Activated naive CD8-positive, alpha-beta T cell treated with anti-CD3 and anti-CD28 coated beads for 36 hours (primary cell): Measurements from ENCODE around the gene PRELID1. TPM values are rescaled to one million over a fixed set of nuclear protein-coding genes. Genes with fewer than 3 reads are reported as not detected.
"Not testable (repeated sequence)": the region's sequence is repeated elsewhere in the genome, so short reads cannot be mapped to it uniquely, and the experiment has no call there.

Experiments used
- DNase-seq: peaks from one replicate; pipeline ENCODE4 v3.0.0; 2021
- H3K27ac Mint-ChIP-seq: one replicate; pipeline ENCODE4 v1.8.0; 2022; ENCODE audit warnings: mild to moderate bottlenecking, moderate library complexity, mixed read lengths
- H3K27me3 Mint-ChIP-seq: one replicate; pipeline ENCODE4 v1.8.0; 2022; ENCODE audit warnings: mild to moderate bottlenecking, mixed read lengths
- H3K36me3 Mint-ChIP-seq: one replicate; pipeline ENCODE4 v1.8.0; 2021; ENCODE audit warnings: mild to moderate bottlenecking, mixed read lengths
- H3K4me1 Mint-ChIP-seq: one replicate; pipeline ENCODE4 v1.8.0; 2021; ENCODE audit warnings: mixed read lengths
- H3K4me3 Mint-ChIP-seq: one replicate; pipeline ENCODE4 v1.8.0; 2022; ENCODE audit warnings: mild to moderate bottlenecking, moderate library complexity, mixed read lengths
- H3K9me3 Mint-ChIP-seq: one replicate; pipeline ENCODE4 v1.8.0; 2022; ENCODE audit warnings: mixed read lengths
- total RNA-seq, 2 experiments: library from RNA; stranded (reverse); gene quantifications; one replicate each; pipeline ENCODE4 v1.2.3, GENCODE V29; 2021

Gene PRELID1
- total RNA-seq, 2 experiments from 2014 or later, result 311 to 315 TPM

DNA sequence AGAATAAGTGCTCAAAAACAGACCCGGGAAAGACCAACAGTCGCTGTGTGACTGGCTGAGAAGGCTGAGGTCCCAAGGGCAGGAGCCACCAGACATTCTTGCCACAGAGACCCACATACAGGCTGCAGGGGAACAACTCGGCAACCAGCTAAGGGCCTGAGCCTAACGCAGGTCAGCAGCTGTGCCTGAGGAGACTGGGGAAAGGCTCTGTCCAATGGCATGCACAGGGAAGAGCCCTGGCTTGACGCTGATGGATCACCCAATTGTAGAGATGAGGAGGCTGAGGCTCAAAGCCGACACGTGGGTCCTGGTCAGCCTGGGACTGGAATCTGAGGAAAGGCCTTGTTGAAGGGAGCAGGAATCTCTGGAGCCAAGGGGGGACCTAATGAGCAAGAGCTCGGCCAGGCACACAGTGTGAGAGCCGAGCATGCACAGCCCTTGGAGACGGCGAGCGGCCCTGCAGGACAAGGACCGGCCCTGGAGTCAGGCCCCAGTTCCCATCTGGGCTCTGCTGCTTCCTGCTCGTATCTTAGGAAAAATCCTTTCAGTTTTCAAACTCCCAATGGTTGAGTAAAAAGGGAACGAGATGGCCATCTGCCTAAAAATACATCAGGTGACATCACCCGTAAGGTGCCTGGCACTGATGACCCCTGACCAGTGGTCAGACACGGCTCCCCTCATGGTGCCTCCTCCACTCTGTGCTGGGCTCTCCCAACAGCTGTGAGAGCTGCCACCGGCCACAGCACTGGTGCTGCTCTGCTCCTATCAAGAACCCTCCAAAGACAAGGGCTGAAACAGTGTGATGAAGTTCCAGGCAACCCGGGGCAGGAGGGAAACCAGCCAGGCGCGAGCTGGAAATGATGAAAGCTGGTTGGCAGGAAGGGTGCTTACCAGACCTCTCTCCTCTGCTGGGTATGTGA, 31.4 kb downstream of the PRELID1 start:
- H3K27me3 Mint-ChIP-seq, result no peaks in the 10 kb centered on the region
- H3K4me1 Mint-ChIP-seq, result peaks cover 2% of the 10 kb centered on the region
- no peak overlapping the region for H3K4me3 Mint-ChIP-seq
- H3K9me3 Mint-ChIP-seq, result no peaks in the 10 kb centered on the region
- H3K27ac Mint-ChIP-seq, result no peak overlapping the region
- H3K36me3 Mint-ChIP-seq, result peaks cover 27% of the 10 kb centered on the region
- no peak for DNase-seq

GRCh38 chr5:177335701-177336065, 32.1 kb downstream of the PRELID1 start:
- DNase-seq, result no peak
- Mint-ChIP-seq H3K4me3 (no peak overlapping the region), H3K9me3 (no peaks in the 10 kb centered on the region), H3K27me3 (no peaks in the 10 kb centered on the region), H3K36me3 (peaks cover 29% of the 10 kb centered on the region), H3K4me1 (peaks cover 2% of the 10 kb centered on the region), H3K27ac (no peak overlapping the region)

- Mint-ChIP-seq H3K27ac (no peak overlapping the region), H3K36me3 (peaks cover 28% of the 10 kb centered on the region), H3K9me3 (no peaks in the 10 kb centered on the region), H3K4me3 (no peak overlapping the region), H3K4me1 (peaks cover 2% of the 10 kb centered on the region), H3K27me3 (no peaks in the 10 kb centered on the region)
- DNase-seq, result peak; percentile 46
These were observed 32.5 kb downstream of the PRELID1 start for GRCh38 chr5:177336112-177336511.

- H3K4me3 Mint-ChIP-seq, result no peak overlapping the region
- H3K27me3 Mint-ChIP-seq, result no peaks in the 10 kb centered on the region
- peaks cover 4% of the 10 kb centered on the region for H3K4me1 Mint-ChIP-seq
- no peak overlapping the region for H3K27ac Mint-ChIP-seq
- no peaks in the 10 kb centered on the region for H3K9me3 Mint-ChIP-seq
- H3K36me3 Mint-ChIP-seq, result peaks cover 35% of the 10 kb centered on the region
- no peak for DNase-seq
These were observed 33.2 kb downstream of the PRELID1 start for GRCh38 chr5:177336603-177337494.

DNA sequence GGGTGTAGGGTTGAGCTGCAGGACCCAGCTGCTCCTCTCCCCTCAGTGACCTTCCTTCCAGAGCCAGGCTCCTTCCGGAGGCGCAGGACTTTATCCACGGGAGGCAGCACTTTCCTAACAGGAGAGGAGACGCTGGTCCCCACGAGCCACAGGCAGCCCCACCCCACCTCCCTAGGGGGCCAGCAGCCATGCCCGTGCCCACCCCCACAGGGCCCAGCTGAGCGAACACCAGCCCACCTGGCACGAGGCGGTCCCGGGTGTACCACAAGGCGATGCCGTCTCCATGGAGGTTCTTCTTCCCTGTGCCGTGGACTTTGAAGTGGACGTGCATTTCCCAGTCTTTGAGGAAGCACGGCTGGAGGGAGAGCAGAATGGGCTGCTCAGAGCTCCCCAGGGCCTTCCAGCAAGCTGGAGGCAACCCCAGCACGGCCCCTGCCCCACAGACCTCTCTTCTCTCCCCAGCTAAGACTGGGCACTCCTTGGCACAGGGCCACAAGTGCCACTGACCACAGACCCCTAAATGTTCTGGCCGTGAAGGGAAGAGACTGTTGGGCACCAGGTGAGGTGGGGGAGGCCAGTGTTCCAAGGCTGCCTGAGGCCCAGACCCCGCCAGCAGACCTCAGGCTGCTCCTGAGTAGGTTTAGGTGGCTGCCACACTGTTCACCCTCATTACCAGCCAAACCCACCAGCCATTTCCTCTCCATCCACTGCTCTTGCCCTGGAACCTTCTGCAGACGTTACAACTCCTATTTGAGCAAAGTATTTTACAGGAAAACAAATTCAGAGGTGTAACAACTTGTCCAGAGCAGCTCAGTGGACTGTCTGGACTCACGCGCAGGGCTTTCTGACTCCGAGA, 34.9 kb downstream of the PRELID1 start:
- H3K9me3 Mint-ChIP-seq, result no peaks in the 10 kb centered on the region
- DNase-seq, result no peak
- no peak overlapping the region for H3K27ac Mint-ChIP-seq
- H3K4me1 Mint-ChIP-seq, result peaks cover 6% of the 10 kb centered on the region
- H3K4me3 Mint-ChIP-seq, result no peak overlapping the region
- peaks cover 38% of the 10 kb centered on the region for H3K36me3 Mint-ChIP-seq
- no peaks in the 10 kb centered on the region for H3K27me3 Mint-ChIP-seq

GRCh38 chr5:177339107-177339638, 35.6 kb downstream of the PRELID1 start:
- H3K27ac Mint-ChIP-seq, result no peak overlapping the region
- H3K36me3 Mint-ChIP-seq, result peaks cover 34% of the 10 kb centered on the region
- no peaks in the 10 kb centered on the region for H3K9me3 Mint-ChIP-seq
- peaks cover 9% of the 10 kb centered on the region for H3K4me1 Mint-ChIP-seq
- H3K27me3 Mint-ChIP-seq, result no peaks in the 10 kb centered on the region
- no peak for DNase-seq
- H3K4me3 Mint-ChIP-seq, result no peak overlapping the region

DNA sequence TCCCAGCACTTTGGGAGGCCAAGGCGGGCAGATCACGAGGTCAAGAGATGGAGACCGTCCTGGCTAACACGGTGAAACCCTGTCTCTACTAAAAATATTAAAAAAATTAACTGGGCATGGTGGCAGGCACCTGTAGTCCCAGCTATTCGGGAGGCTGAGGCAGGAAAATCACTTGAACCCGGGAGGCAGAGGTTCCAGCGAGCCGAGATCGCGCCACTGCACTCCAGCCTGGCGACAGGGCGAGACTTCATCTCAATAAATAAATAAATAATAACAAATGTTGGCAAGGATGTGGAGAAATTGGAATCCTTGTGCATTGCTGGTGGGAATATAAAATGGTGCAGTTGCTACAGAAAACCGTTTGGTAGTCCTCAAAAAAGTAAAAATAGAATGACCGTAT, 39.4 kb downstream of the PRELID1 start:
- peaks cover 25% of the 10 kb centered on the region for H3K36me3 Mint-ChIP-seq
- not testable (repeated sequence) for H3K4me3 Mint-ChIP-seq, H3K9me3 Mint-ChIP-seq, H3K27me3 Mint-ChIP-seq, DNase-seq, H3K27ac Mint-ChIP-seq
- H3K4me1 Mint-ChIP-seq, result peaks cover 19% of the 10 kb centered on the region

DNA sequence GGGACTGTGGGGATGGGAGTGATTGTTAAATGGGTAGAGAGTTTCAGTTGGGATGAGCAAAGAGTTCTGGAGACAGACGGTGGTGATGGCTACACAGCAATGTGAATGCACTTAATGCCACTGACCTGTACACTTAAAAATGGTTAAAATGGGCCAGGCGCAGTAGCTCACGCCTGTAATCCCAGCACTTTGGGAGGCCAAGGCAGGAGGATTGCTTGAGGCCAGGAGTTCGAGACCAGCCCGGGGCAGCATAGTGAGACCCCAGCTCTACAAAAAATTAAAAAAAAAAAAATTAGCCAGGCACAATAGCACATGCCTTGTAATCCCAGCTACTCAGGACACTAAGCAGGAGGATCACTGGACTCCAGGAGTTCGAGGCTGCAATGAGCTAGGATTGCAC, 40.2 kb downstream of the PRELID1 start:
- Mint-ChIP-seq H3K36me3 (peaks cover 25% of the 10 kb centered on the region), H3K4me1 (peaks cover 19% of the 10 kb centered on the region), H3K9me3 (no peaks in the 10 kb centered on the region), H3K4me3 (no peak overlapping the region), H3K27ac (no peak overlapping the region), H3K27me3 (no peaks in the 10 kb centered on the region)
- no peak for DNase-seq

DNA sequence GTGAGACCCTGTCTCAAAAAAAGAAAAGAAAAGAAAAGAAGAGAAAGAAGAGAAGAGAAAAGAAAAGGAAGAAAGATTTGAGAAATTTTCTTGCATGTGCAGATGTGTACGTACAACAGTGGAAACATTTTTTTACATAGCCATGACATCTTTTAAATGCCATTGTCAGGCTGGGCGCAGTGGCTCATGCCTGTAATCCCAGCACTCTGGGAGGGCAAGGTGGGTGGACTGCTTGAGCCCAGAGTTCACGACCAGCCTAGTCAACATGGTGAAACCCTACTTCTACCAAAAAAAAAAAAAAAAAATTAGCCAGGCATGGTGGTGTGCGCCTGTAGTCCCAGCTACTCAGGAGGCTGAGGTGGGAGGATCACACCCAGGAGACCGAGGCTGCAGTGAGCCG, 41.3 kb downstream of the PRELID1 start:
- H3K4me3 Mint-ChIP-seq, result no peak overlapping the region
- H3K27ac Mint-ChIP-seq, result no peak overlapping the region
- no peaks in the 10 kb centered on the region for H3K27me3 Mint-ChIP-seq
- peaks cover 26% of the 10 kb centered on the region for H3K4me1 Mint-ChIP-seq
- H3K9me3 Mint-ChIP-seq, result no peaks in the 10 kb centered on the region
- peaks cover 22% of the 10 kb centered on the region for H3K36me3 Mint-ChIP-seq
- DNase-seq, result no peak

DNA sequence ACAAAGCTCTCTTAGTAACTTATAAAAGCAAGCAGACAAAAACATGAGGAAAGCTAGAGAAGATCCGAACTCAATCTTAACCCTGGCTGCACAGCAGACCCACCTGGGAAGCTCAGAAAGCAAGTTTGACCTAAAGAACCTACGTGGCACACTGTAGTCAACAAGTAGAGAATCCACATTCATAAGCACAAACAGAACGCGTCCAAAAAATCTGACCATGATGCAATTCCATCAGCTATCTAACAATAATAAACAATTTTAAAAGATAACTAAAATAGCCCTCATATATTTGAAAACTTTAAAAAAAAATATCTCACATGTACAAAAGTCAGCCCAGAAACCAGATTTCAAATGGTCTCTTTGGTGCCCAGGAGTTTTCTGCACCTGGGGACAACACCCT, 43.2 kb downstream of the PRELID1 start:
- H3K36me3 Mint-ChIP-seq, result peaks cover 11% of the 10 kb centered on the region
- no peak overlapping the region for H3K4me3 Mint-ChIP-seq

GRCh38 chr5:177347699-177348098, 44.1 kb downstream of the PRELID1 start:
- Mint-ChIP-seq H3K4me3 (no peak overlapping the region), H3K27me3 (no peaks in the 10 kb centered on the region)

More for the DNA sequence above, 43.2 kb downstream of the PRELID1 start:
- Mint-ChIP-seq H3K4me1 (peaks cover 32% of the 10 kb centered on the region), H3K27ac (peak overlapping the region; percentile 61), H3K27me3 (no peaks in the 10 kb centered on the region), H3K9me3 (no peaks in the 10 kb centered on the region)
- DNase-seq, result no peak

GRCh38 chr5:177349362-177349647, 45.7 kb downstream of the PRELID1 start:
- H3K4me1 Mint-ChIP-seq, result peaks cover 31% of the 10 kb centered on the region
- peak overlapping the region; percentile 97 for H3K4me3 Mint-ChIP-seq
- no peak for DNase-seq
- peak overlapping the region; percentile 11 for H3K27ac Mint-ChIP-seq
- H3K27me3 Mint-ChIP-seq, result no peaks in the 10 kb centered on the region
- H3K36me3 Mint-ChIP-seq, result peaks cover 5% of the 10 kb centered on the region
- H3K9me3 Mint-ChIP-seq, result no peaks in the 10 kb centered on the region

More at GRCh38 chr5:177347699-177348098, 44.1 kb downstream of the PRELID1 start:
- Mint-ChIP-seq H3K9me3 (no peaks in the 10 kb centered on the region), H3K36me3 (peaks cover 10% of the 10 kb centered on the region), H3K4me1 (peaks cover 36% of the 10 kb centered on the region), H3K27ac (no peak overlapping the region)
- no peak for DNase-seq

DNA sequence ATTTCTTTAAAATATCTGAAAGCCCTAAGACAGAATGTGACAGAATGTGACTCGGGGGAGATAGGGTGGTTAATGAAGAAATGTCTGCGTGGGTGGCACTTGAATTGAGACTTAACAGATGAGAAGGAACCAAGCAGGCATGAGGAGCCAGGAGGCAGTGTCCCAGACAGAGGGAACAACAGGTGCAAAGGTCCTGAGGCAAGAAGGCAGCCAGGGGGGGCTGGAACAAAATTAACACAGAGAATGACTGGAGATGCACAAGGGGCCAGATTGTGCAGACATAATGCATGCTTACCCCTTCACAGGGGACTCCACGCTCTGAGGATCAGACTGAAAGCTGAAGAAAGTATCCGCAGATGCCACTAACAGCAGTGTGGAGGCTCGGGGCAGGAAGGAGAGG, 46.2 kb downstream of the PRELID1 start:
- H3K27me3 Mint-ChIP-seq, result no peaks in the 10 kb centered on the region
- no peak for DNase-seq
- H3K27ac Mint-ChIP-seq, result peak overlapping the region; percentile 73
- peaks cover 33% of the 10 kb centered on the region for H3K4me1 Mint-ChIP-seq
- H3K36me3 Mint-ChIP-seq, result peaks cover 5% of the 10 kb centered on the region
- peaks cover 3% of the 10 kb centered on the region for H3K9me3 Mint-ChIP-seq
- peak overlapping the region; percentile 97 for H3K4me3 Mint-ChIP-seq

DNA sequence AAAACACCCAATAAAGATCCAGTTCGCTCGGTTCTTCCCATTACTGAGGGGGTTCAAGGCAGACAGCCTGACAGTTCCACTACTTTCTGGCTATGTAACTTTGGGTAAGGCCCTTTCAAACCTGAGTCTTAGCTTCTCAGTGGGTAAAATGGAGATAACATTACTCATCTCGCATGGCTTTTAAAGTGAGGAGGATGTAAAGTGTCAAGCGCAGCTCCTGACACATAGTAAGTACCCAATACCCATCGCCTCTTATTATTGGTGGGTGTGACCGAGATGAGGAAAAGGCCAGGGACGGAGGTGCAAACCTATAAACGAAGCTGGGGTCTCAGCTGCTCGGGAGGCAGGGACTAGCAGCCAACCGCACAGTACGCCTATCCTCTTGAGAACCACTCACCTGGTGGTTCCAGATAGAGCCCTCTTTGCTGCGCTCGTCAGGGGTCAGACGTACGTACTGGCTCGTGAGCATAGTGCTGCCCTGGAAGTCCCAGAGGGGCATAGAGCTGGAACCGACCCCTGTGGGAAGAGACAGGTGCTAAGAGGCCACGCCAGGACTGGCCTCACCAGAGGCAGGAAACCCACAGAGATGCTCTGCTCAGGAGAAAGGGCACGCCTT, 47.3 kb downstream of the PRELID1 start:
- DNase-seq, result no peak
- Mint-ChIP-seq H3K27me3 (no peaks in the 10 kb centered on the region), H3K27ac (peak overlapping the region; percentile 100), H3K9me3 (peaks cover 10% of the 10 kb centered on the region), H3K36me3 (peaks cover 13% of the 10 kb centered on the region), H3K4me3 (peak overlapping the region; percentile 97), H3K4me1 (peaks cover 41% of the 10 kb centered on the region)
